Neural progenitor cell (in vitro differentiated cells): Measurements from ENCODE around the gene VCAN. TPM values are rescaled to one million over a fixed set of nuclear protein-coding genes. Genes with fewer than 3 reads are reported as not detected.

Source experiments
- DNase-seq: peaks from one replicate; pipeline ENCODE4 v3.0.0-alpha.2; 2016; ENCODE audit warnings: low spot score
- H2AFZ ChIP-seq: fragments of 200-600 bp; sonication (generic); replicated peaks from 2 replicates; pipeline ENCODE4 v1.6.1; 2016; ENCODE audit warnings: antibody characterized with exemption
- H3F3A ChIP-seq: fragments of 200-600 bp; sonication (generic); 2 replicates; pipeline ENCODE4 v1.6.1; 2016; ENCODE audit warnings: antibody characterized with exemption, low read depth
- H3K27ac ChIP-seq: fragments of 200-600 bp; sonication (generic); 2 replicates; pipeline ENCODE4 v1.5.1; 2016; ENCODE audit warnings: mild to moderate bottlenecking
- H3K27me3 ChIP-seq: fragments of 200-600 bp; sonication (generic); 2 replicates; pipeline ENCODE4 v1.6.1; 2016; ENCODE audit warnings: mild to moderate bottlenecking, moderate library complexity
- H3K36me3 ChIP-seq: fragments of 200-600 bp; sonication (generic); 2 replicates; pipeline ENCODE4 v1.5.1; 2016
- H3K4me1 ChIP-seq: fragments of 200-600 bp; sonication (generic); 2 replicates; pipeline ENCODE4 v1.6.1; 2016; ENCODE audit warnings: mixed run types
- H3K4me2 ChIP-seq: fragments of 200-600 bp; sonication (generic); 2 replicates; pipeline ENCODE4 v1.6.1; 2016
- H3K4me3 ChIP-seq: fragments of 200-600 bp; sonication (generic); 2 replicates; pipeline ENCODE4 v1.5.1; 2016
- H3K79me2 ChIP-seq: fragments of 200-600 bp; sonication (generic); 2 replicates; pipeline ENCODE4 v1.6.1; 2016; ENCODE audit warnings: low read depth
- H3K9ac ChIP-seq: fragments of 200-600 bp; sonication (generic); 2 replicates; pipeline ENCODE4 v1.6.1; 2016
- H3K9me3 ChIP-seq: fragments of 200-600 bp; sonication (generic); 2 replicates; pipeline ENCODE4 v1.5.1; 2016; ENCODE audit warnings: low read depth
- H4K20me1 ChIP-seq: fragments of 200-600 bp; sonication (generic); 2 replicates; pipeline ENCODE4 v1.6.1; 2016; ENCODE audit warnings: low read depth
- H3K27ac Mint-ChIP-seq: 3 replicates; pipeline ENCODE4 v1.8.0; 2021; ENCODE audit warnings: mixed read lengths
- H3K27me3 Mint-ChIP-seq: 2 replicates; pipeline ENCODE4 v1.8.0; 2022; ENCODE audit warnings: low read depth, mild to moderate bottlenecking, inconsistent platforms, moderate library complexity, mixed read lengths; ENCODE audit not compliant: insufficient read depth
- H3K36me3 Mint-ChIP-seq: 3 replicates; pipeline ENCODE4 v1.8.0; 2021; ENCODE audit warnings: mixed read lengths
- H3K4me1 Mint-ChIP-seq: 3 replicates; pipeline ENCODE4 v1.8.0; 2021; ENCODE audit warnings: mixed read lengths
- H3K4me3 Mint-ChIP-seq: 3 replicates; pipeline ENCODE4 v1.8.0; 2021; ENCODE audit warnings: mild to moderate bottlenecking, moderate library complexity, mixed read lengths
- H3K9me3 Mint-ChIP-seq: 3 replicates; pipeline ENCODE4 v1.8.0; 2020; ENCODE audit warnings: mixed read lengths
- CTCF ChIP-seq: fragments of 200-600 bp; sonication (generic); IDR thresholded peaks from 2 replicates; pipeline ENCODE4 v1.5.1; 2017; ENCODE audit warnings: antibody characterized with exemption, mild to moderate bottlenecking
- EZH2 ChIP-seq: fragments of 200-600 bp; sonication (generic); IDR thresholded peaks from 2 replicates; pipeline ENCODE4 v1.6.1; 2017; ENCODE audit warnings: antibody characterized with exemption, mild to moderate bottlenecking, moderate library complexity
- EZH2phosphoT487 ChIP-seq: fragments of 200-600 bp; sonication (generic); IDR thresholded peaks from 2 replicates; pipeline ENCODE4 v1.6.1; 2017; ENCODE audit warnings: antibody characterized with exemption
- total RNA-seq: library from RNA; depleted of rRNA; stranded (reverse); fragments of >200 nt; gene quantifications from 2 replicates; pipeline ENCODE4 v1.2.3, GENCODE V29; 2015; ENCODE audit warnings: low replicate concordance

Gene VCAN
- total RNA-seq, 1 donor from 2014 or later = 101 TPM

- peaks cover 5% of the 10 kb centered on the region for H3K36me3 ChIP-seq
- Mint-ChIP-seq H3K9me3 (peaks cover 9% of the 10 kb centered on the region), H3K4me1 (no peaks in the 10 kb centered on the region), H3K36me3 (peaks cover 70% of the 10 kb centered on the region), H3K27me3 (peaks cover 4% of the 10 kb centered on the region), H3K27ac (no peak overlapping the region), H3K4me3 (no peak overlapping the region)
- no peaks in the 10 kb centered on the region for H3F3A ChIP-seq
- H3K4me1 ChIP-seq = no peaks in the 10 kb centered on the region
- H3K4me3 ChIP-seq = no peak overlapping the region
- H3K27me3 ChIP-seq = no peaks in the 10 kb centered on the region
- H4K20me1 ChIP-seq = no peaks in the 10 kb centered on the region
- H3K79me2 ChIP-seq = no peaks in the 10 kb centered on the region
- no peak overlapping the region for H3K4me2 ChIP-seq
- no peaks in the 10 kb centered on the region for H3K9me3 ChIP-seq
- no peak overlapping the region for H3K9ac ChIP-seq
- TF ChIP-seq EZH2phosphoT487 (no peak), EZH2 (no peak), CTCF (no peak)
- no peak overlapping the region for H2AFZ ChIP-seq
- no peak overlapping the region for H3K27ac ChIP-seq
- no peak for DNase-seq
These were observed 67.9 kb downstream of the VCAN start for GRCh38 chr5:83539463-83539790.

DNA sequence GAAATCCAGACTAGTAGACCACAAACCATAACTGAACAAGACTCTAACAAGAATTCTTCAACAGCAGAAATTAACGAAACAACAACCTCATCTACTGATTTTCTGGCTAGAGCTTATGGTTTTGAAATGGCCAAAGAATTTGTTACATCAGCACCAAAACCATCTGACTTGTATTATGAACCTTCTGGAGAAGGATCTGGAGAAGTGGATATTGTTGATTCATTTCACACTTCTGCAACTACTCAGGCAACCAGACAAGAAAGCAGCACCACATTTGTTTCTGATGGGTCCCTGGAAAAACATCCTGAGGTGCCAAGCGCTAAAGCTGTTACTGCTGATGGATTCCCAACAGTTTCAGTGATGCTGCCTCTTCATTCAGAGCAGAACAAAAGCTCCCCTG lies 68.6 kb downstream of the VCAN start:
- Histone ChIP-seq H3K4me2 (no peak overlapping the region), H3F3A (no peaks in the 10 kb centered on the region), H3K9me3 (no peaks in the 10 kb centered on the region), H2AFZ (no peak overlapping the region), H3K36me3 (peaks cover 5% of the 10 kb centered on the region), H3K27me3 (no peaks in the 10 kb centered on the region), H3K9ac (no peak overlapping the region), H3K4me1 (no peaks in the 10 kb centered on the region), H3K4me3 (no peak overlapping the region), H3K27ac (no peak overlapping the region), H3K79me2 (no peaks in the 10 kb centered on the region), H4K20me1 (no peaks in the 10 kb centered on the region)
- peaks cover 4% of the 10 kb centered on the region for H3K27me3 Mint-ChIP-seq
- no peak overlapping the region for H3K4me3 Mint-ChIP-seq
- DNase-seq = no peak
- H3K36me3 Mint-ChIP-seq = peaks cover 70% of the 10 kb centered on the region
- peaks cover 9% of the 10 kb centered on the region for H3K9me3 Mint-ChIP-seq
- H3K27ac Mint-ChIP-seq = no peak overlapping the region
- TF ChIP-seq EZH2 (no peak), EZH2phosphoT487 (no peak), CTCF (no peak)
- no peaks in the 10 kb centered on the region for H3K4me1 Mint-ChIP-seq

DNA sequence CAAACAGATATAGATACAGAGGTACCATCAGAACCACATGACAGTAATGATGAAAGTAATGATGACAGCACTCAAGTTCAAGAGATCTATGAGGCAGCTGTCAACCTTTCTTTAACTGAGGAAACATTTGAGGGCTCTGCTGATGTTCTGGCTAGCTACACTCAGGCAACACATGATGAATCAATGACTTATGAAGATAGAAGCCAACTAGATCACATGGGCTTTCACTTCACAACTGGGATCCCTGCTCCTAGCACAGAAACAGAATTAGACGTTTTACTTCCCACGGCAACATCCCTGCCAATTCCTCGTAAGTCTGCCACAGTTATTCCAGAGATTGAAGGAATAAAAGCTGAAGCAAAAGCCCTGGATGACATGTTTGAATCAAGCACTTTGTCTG lies 69.2 kb downstream of the VCAN start:
- Histone ChIP-seq H3K9me3 (no peaks in the 10 kb centered on the region), H3K4me3 (no peak overlapping the region), H2AFZ (no peak overlapping the region), H3K9ac (no peak overlapping the region), H3K79me2 (no peaks in the 10 kb centered on the region), H3F3A (no peaks in the 10 kb centered on the region), H3K4me2 (no peak overlapping the region), H3K27me3 (no peaks in the 10 kb centered on the region), H3K4me1 (no peaks in the 10 kb centered on the region), H3K27ac (no peak overlapping the region), H4K20me1 (no peaks in the 10 kb centered on the region), H3K36me3 (peaks cover 5% of the 10 kb centered on the region)
- peaks cover 4% of the 10 kb centered on the region for H3K27me3 Mint-ChIP-seq
- TF ChIP-seq EZH2 (no peak), CTCF (no peak), EZH2phosphoT487 (no peak)
- no peak overlapping the region for H3K27ac Mint-ChIP-seq
- DNase-seq = no peak
- H3K36me3 Mint-ChIP-seq = peaks cover 69% of the 10 kb centered on the region
- H3K4me3 Mint-ChIP-seq = no peak overlapping the region
- no peaks in the 10 kb centered on the region for H3K4me1 Mint-ChIP-seq
- peaks cover 9% of the 10 kb centered on the region for H3K9me3 Mint-ChIP-seq

DNA sequence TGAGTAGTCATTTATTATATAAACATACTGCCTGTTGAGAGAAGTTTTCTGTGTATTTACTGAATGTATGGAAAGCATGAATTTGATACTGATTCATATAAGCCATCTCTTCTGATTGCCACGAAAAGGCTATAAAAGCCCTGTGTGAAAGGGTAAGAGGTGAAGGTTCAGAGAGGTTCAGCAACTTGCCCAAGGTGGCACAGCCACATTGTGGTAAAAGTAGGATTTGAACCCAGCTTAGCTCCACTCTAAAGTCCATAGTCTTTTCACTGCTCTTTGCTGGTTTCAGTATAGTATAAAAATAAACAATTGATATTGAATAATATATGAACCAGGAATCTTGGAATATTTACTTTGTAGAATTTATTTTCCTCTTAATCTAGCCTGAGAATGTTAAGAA lies 71.3 kb downstream of the VCAN start:
- H3K4me1 ChIP-seq = no peaks in the 10 kb centered on the region
- peaks cover 4% of the 10 kb centered on the region for H3K27me3 Mint-ChIP-seq
- H3F3A ChIP-seq = no peaks in the 10 kb centered on the region
- no peak overlapping the region for H3K4me3 Mint-ChIP-seq
- H3K9ac ChIP-seq = no peak overlapping the region
- H3K36me3 ChIP-seq = peaks cover 5% of the 10 kb centered on the region
- H3K27ac ChIP-seq = no peak overlapping the region
- H2AFZ ChIP-seq = no peak overlapping the region
- peaks cover 9% of the 10 kb centered on the region for H3K9me3 Mint-ChIP-seq
- H3K4me3 ChIP-seq = no peak overlapping the region
- TF ChIP-seq EZH2phosphoT487 (no peak), EZH2 (no peak), CTCF (no peak)
- no peaks in the 10 kb centered on the region for H3K27me3 ChIP-seq
- no peaks in the 10 kb centered on the region for H3K4me1 Mint-ChIP-seq
- H3K36me3 Mint-ChIP-seq = peaks cover 65% of the 10 kb centered on the region
- no peak overlapping the region for H3K4me2 ChIP-seq
- no peaks in the 10 kb centered on the region for H3K9me3 ChIP-seq
- no peak for DNase-seq
- no peaks in the 10 kb centered on the region for H4K20me1 ChIP-seq
- no peak overlapping the region for H3K27ac Mint-ChIP-seq
- H3K79me2 ChIP-seq = no peaks in the 10 kb centered on the region
